ENCODE results near the gene ICAM2.
"Not testable (repeated sequence)": the region's sequence is repeated elsewhere in the genome, so short reads cannot be mapped to it uniquely, and the experiment has no call there.

ICAM2 gene

DNA sequence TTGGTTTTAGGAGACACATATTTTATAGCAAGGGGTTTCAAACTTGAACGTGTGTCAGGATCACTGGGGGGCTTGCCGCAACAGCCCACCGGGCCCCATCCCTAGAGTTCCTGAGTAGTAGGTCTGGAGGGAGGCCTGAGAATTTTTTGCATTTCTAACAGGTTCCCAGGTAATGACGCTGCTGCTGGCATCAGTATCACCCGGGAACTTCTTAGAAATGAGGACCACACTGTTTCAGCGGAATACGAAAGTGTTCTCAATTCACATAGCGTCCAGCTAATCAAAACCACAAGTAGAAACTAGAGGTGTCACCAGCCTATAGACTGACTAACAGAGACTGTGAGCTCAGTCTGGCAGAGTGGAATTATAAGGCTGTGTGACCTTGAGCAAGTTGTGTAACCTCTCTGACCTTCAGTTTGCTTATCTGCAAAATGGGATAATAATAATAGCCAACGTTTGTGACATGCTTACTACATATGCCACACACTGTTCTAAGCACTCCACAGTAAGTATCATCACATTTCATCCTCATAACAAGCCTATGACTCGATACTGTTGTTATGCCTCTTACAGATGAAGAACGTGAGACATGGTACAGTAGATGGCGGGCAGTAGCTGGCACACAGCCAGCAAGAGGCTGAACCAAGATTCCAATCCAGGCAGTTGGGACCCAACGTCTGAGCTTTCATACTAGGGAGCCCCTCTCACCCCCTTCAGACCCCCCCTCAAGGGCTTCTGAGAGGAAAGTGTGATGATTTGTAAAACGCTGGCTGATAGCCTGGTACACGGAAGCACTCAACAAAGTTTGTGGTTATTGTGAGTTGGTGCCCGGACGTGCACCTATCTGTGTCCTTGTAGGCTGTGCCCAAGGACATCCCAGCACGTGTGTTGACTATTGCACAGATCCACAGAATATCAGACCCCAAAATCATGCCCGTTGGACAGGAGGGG is 4.6 kb upstream of the ICAM2 start:
- H3K27me3 ChIP-seq (ENCODE audit: insufficient read depth, low read depth): no peaks in the 10 kb centered on the region
- H2AFZ ChIP-seq (ENCODE audit: low read depth): peak overlapping the region; percentile 60
- H4K20me1 ChIP-seq (ENCODE audit: insufficient read depth): no peaks in the 10 kb centered on the region
- no peak overlapping the region for H3K4me3 ChIP-seq (IDR thresholded peaks at IDR 0.05; ENCODE audit: insufficient read depth, low read depth, low read length)
- no peaks in the 10 kb centered on the region for H3K36me3 ChIP-seq (ENCODE audit: insufficient read depth)
- no peaks in the 10 kb centered on the region for H3K79me2 ChIP-seq (ENCODE audit: insufficient read depth, low read depth)
- H3K4me1 ChIP-seq (ENCODE audit: low read depth, poor library complexity, severe bottlenecking): peaks cover 38% of the 10 kb centered on the region
- H3K9ac ChIP-seq: peak overlapping the region; percentile 4; the same call in 1 of the 2 replicates
- TF ChIP-seq, protein P1, sequence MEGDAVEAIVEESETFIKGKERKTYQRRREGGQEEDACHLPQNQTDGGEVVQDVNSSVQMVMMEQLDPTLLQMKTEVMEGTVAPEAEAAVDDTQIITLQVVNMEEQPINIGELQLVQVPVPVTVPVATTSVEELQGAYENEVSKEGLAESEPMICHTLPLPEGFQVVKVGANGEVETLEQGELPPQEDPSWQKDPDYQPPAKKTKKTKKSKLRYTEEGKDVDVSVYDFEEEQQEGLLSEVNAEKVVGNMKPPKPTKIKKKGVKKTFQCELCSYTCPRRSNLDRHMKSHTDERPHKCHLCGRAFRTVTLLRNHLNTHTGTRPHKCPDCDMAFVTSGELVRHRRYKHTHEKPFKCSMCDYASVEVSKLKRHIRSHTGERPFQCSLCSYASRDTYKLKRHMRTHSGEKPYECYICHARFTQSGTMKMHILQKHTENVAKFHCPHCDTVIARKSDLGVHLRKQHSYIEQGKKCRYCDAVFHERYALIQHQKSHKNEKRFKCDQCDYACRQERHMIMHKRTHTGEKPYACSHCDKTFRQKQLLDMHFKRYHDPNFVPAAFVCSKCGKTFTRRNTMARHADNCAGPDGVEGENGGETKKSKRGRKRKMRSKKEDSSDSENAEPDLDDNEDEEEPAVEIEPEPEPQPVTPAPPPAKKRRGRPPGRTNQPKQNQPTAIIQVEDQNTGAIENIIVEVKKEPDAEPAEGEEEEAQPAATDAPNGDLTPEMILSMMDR (conservative IDR thresholded peaks at IDR 0.05; ENCODE audit: low read depth, low read length): no peak
- peak overlapping the region; percentile 35 for H3K4me2 ChIP-seq
- no peak overlapping the region for H3K27ac ChIP-seq

DNA sequence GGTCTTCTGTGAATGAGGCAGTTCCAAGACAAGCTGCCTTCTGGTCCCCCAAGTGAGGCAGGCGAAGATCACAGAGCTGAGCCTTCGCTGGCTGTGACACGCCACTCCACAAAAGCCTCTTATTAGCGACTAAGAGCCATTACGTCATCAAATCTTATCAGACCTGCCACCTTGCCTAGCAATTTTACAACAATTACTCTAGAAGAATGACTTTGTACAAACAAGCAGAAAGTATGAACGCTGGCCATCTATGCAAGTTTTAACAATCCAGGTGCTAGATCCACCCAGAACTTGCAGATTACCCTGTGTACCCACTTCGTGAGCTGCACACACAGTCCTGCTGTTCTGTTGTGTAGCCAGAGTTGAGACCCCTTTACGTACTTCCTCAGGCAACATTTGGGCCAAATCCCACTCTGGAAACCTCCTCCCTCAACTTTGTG is 3.8 kb upstream of the ICAM2 start:
- TF ChIP-seq, protein P1 (conservative IDR thresholded peaks at IDR 0.05; ENCODE audit: low read depth, low read length): no peak
- Histone ChIP-seq H3K36me3 (ENCODE audit: insufficient read depth) (no peaks in the 10 kb centered on the region), H2AFZ (ENCODE audit: low read depth) (no peak overlapping the region), H3K4me3 (IDR thresholded peaks at IDR 0.05; ENCODE audit: insufficient read depth, low read depth, low read length) (no peak overlapping the region), H3K4me1 (ENCODE audit: low read depth, poor library complexity, severe bottlenecking) (peaks cover 39% of the 10 kb centered on the region), H3K27me3 (ENCODE audit: insufficient read depth, low read depth) (no peaks in the 10 kb centered on the region), H3K79me2 (ENCODE audit: insufficient read depth, low read depth) (no peaks in the 10 kb centered on the region; the same call in 1 of the 2 replicates), H4K20me1 (ENCODE audit: insufficient read depth) (no peaks in the 10 kb centered on the region), H3K27ac (no peak overlapping the region), H3K9ac (no peak overlapping the region), H3K4me2 (no peak overlapping the region)

DNA sequence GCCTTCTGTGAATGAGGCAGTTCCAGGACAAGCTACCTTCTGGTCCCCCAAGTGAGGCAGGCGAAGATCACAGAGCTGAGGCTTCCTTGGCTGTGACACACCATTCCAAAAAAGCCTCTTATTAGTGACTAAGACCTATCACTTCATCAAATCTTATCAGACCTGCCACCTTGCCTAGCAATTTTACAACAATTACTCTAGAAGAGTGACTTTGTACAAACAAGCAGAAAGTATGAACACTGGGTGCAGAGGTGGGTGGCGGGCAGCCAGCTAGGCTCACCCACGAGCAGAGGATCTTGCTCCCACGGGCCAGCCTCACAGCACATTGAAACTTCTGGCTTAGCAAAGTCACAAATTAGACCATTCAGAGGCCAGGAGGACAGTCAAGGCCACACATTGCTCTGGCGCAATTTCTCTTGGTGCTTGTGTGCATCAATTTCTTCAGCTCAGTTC is 2.2 kb upstream of the ICAM2 start:
- Histone ChIP-seq H3K27me3 (ENCODE audit: insufficient read depth, low read depth) (no peaks in the 10 kb centered on the region), H3K9ac (no peak overlapping the region), H2AFZ (ENCODE audit: low read depth) (no peak overlapping the region), H3K4me1 (ENCODE audit: low read depth, poor library complexity, severe bottlenecking) (peaks cover 35% of the 10 kb centered on the region), H3K4me3 (IDR thresholded peaks at IDR 0.05; ENCODE audit: insufficient read depth, low read depth, low read length) (no peak overlapping the region), H3K79me2 (ENCODE audit: insufficient read depth, low read depth) (no peaks in the 10 kb centered on the region; the same call in 1 of the 2 replicates), H3K36me3 (ENCODE audit: insufficient read depth) (no peaks in the 10 kb centered on the region), H3K27ac (no peak overlapping the region), H3K4me2 (no peak overlapping the region), H4K20me1 (ENCODE audit: insufficient read depth) (no peaks in the 10 kb centered on the region)
- TF ChIP-seq, protein P1 (conservative IDR thresholded peaks at IDR 0.05; ENCODE audit: low read depth, low read length): no peak

DNA sequence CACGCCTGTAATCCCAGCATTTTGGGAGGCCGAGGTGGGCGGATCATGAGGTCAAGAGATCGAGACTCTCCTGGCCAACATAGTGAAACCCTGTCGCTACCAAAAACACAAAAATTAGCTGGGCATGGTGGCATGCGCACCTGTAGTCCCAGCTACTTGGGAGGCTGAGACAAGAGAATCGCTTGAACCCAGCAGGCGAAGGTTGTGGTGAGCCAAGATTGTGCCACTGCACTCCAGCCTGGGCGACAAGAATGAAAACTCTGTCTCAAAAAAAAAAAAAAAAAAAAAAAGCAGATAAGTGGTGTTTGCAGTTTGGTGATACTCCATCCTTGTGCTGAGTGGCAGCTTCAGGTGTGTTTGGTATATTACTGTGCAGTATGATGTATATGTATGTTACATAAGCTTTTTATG is 877 bp downstream of the ICAM2 start:
- H3K36me3 ChIP-seq (ENCODE audit: insufficient read depth); H4K20me1 ChIP-seq (ENCODE audit: insufficient read depth); H3K4me3 ChIP-seq (IDR thresholded peaks at IDR 0.05; ENCODE audit: insufficient read depth, low read depth, low read length); H3K79me2 ChIP-seq (ENCODE audit: insufficient read depth, low read depth); H3K27me3 ChIP-seq (ENCODE audit: insufficient read depth, low read depth): not testable (repeated sequence)
- H3K9ac ChIP-seq: peak overlapping the region; percentile 84; the same call in 1 of the 2 replicates
- peak overlapping the region; percentile 86 for H2AFZ ChIP-seq (ENCODE audit: low read depth)
- H3K4me1 ChIP-seq (ENCODE audit: low read depth, poor library complexity, severe bottlenecking): peaks cover 45% of the 10 kb centered on the region
- peak overlapping the region; percentile 87 for H3K27ac ChIP-seq
- peak overlapping the region; percentile 54 for H3K4me2 ChIP-seq
